Thyroid gland (tissue), 4 donors: ENCODE results near the gene LATS1. TPM values are rescaled to one million over a fixed set of nuclear protein-coding genes. Genes with fewer than 3 reads are reported as not detected.
"Not testable (repeated sequence)": the region's sequence is repeated elsewhere in the genome, so short reads cannot be mapped to it uniquely, and the experiment has no call there.

ENCODE experiments used
- DNase-seq, 2 donors: peaks; one replicate each; pipeline ENCODE4 v3.0.0-alpha.2; 2019
- H3K27ac ChIP-seq, 3 donors: fragments of 200-600 bp; sonication (generic); 1 replicate in 2 of 3; 2 replicates in 1 of 3; pipeline ENCODE4 v1.5.1; 2016 to 2019; ENCODE audit warnings: mild to moderate bottlenecking in 1 of 3, moderate library complexity in 1 of 3
- H3K27me3 ChIP-seq: fragments of 200-600 bp; sonication (generic); one replicate; pipeline ENCODE4 v1.5.1; 2019
- H3K36me3 ChIP-seq, 2 donors: fragments of 200-600 bp; sonication (generic); one replicate each; pipeline ENCODE4 v1.5.1; 2016 to 2019
- H3K4me1 ChIP-seq, 2 donors: fragments of 200-600 bp; sonication (generic); one replicate each; pipeline ENCODE4 v1.5.1; 2017 to 2019
- H3K4me3 ChIP-seq, 3 donors: fragments of 200-600 bp; sonication (generic); replicated peaks in 1 of 3; 1 replicate in 2 of 3; 2 replicates in 1 of 3; pipeline ENCODE4 v1.5.1; 2016; ENCODE audit warnings: mild to moderate bottlenecking in 1 of 3
- H3K9me3 ChIP-seq: fragments of 200-600 bp; sonication (generic); one replicate; pipeline ENCODE4 v1.5.1; 2017
- CTCF ChIP-seq, 6 experiments: fragments of 200-600 bp in 3 of 6; fragments of 450-650 bp in 3 of 6; sonication (generic) in 3 of 6; IDR thresholded peaks; one replicate each; pipeline ENCODE4 v1.5.1; 2016 to 2019; ENCODE audit warnings: antibody characterized with exemption in 6 of 6, mild to moderate bottlenecking in 2 of 6, inconsistent platforms in 1 of 6, moderate library complexity in 1 of 6
- POLR2A ChIP-seq, 2 donors: fragments of 450-650 bp; IDR thresholded peaks; one replicate each; pipeline ENCODE4 v1.6.1; 2017; ENCODE audit warnings: antibody characterized with exemption in 2 of 2, mild to moderate bottlenecking in 2 of 2, moderate library complexity in 1 of 2
- WGBS, 2 donors: methylation state at CpG; one replicate each; pipeline ENCODE4 v1.1.5; 2017; 5-methylcytosine and 5-hydroxymethylcytosine counted together
- intact Hi-C: fragments of 100-400 bp; cut with DNase I; formaldehyde crosslinking; loops from one replicate; pipeline ENCODE4 v1.15.1; 2023
- total RNA-seq, 4 donors: library from RNA; depleted of rRNA; stranded (reverse); fragments of >200 nt; gene quantifications; one replicate each; pipeline ENCODE4 v1.2.3, GENCODE V29; 2016

LATS1 gene
- total RNA-seq, 4 donors from 2014 or later, result 25.7 to 32.2 (median 30.0) TPM

GRCh38 chr6:149686230-149686629 lies 31.7 kb downstream of the LATS1 start:
- TF ChIP-seq CTCF (IDR thresholded peaks at IDR 0.05) (no peak), POLR2A (IDR thresholded peaks at IDR 0.05) (no peak)
- Histone ChIP-seq H3K27me3 (no peaks in the 10 kb centered on the region), H3K4me1 (no peaks in the 10 kb centered on the region), H3K4me3 (no peak overlapping the region), H3K9me3 (no peaks in the 10 kb centered on the region), H3K36me3 (peaks cover 0 to 12% of the 10 kb centered on the region in 2 donors), H3K27ac (no peak overlapping the region)
- WGBS, 2 donors, result 88 to 95% methylated on average over 7 of the region's 7 CpGs
- no peak for DNase-seq
- intact Hi-C loops, result no loop called here

DNA sequence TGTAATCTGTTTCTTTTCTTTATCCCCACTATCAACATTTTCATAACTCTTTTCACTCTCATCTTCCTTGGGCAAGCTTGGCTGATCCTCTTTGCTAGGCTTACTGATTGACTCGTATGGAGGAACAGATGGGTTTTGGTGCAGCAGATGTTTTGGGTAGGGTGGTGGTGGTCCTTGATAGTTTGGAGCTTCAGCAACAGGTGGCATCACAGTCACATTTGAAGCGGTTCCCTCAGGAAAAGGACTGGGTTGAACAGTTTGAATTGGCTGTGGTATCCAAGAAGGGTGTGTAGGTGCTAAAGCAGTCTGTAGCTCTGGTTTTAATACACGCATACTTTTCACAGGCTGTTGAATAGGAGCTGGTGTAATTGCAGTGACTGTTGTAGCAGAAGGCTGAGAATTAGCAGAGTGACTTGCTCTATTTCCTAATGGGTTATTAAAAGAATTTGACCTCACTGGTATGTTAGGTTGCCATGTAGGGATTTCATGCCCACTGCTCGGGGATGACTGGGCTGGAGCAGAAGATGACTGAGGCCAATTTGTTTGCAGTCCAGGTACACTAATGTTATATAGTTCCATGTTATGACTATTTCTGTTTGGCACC lies 34.5 kb downstream of the LATS1 start:
- H3K4me1 ChIP-seq, result no peaks in the 10 kb centered on the region
- DNase-seq, result no peak
- intact Hi-C loops, result no loop called here
- peaks cover 0 to 12% of the 10 kb centered on the region in 2 donors for H3K36me3 ChIP-seq
- 90 to 91% methylated on average over 4 of the region's 4 CpGs for WGBS, 2 donors
- no peak overlapping the region for H3K4me3 ChIP-seq
- TF ChIP-seq POLR2A (IDR thresholded peaks at IDR 0.05), result no peak
- TF ChIP-seq CTCF (IDR thresholded peaks at IDR 0.05), result no peak
- no peak overlapping the region for H3K27ac ChIP-seq
- no peaks in the 10 kb centered on the region for H3K27me3 ChIP-seq
- no peaks in the 10 kb centered on the region for H3K9me3 ChIP-seq

DNA sequence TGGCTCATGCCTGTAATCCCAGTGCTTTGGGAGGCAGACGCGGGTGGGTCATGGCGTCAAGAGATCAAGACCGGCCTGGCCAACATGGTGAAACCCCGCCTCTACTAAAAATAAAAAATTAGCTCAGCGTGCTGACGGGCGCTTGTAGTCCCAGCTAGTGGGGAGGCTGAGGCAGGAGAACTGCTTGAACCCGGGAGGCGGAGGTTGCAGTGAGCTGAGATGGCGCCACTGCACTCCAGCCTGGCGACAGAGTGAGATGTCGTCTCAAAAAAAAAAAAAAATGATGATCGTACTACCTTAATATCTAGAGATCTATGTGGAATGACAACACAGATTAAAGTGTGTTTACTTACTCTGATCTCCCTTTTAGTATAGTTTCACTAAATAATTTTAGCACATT lies 36.1 kb downstream of the LATS1 start:
- H3K4me3 ChIP-seq, H3K27ac ChIP-seq, H3K9me3 ChIP-seq, intact Hi-C loops, DNase-seq, H3K27me3 ChIP-seq, H3K4me1 ChIP-seq: not testable (repeated sequence)
- peaks cover 0 to 12% of the 10 kb centered on the region in 2 donors for H3K36me3 ChIP-seq
- WGBS, 2 donors, result 97% methylated on average over 14 of the region's 14 CpGs

- intact Hi-C loops, result no loop called here
- no peak for DNase-seq
- peaks cover 3 to 17% of the 10 kb centered on the region in 2 donors for H3K36me3 ChIP-seq
- H3K4me1 ChIP-seq, result no peaks in the 10 kb centered on the region
- no peak overlapping the region for H3K27ac ChIP-seq
- H3K9me3 ChIP-seq, result no peaks in the 10 kb centered on the region
- no peak overlapping the region for H3K4me3 ChIP-seq
- no peaks in the 10 kb centered on the region for H3K27me3 ChIP-seq
- TF ChIP-seq POLR2A (IDR thresholded peaks at IDR 0.05) (no peak), CTCF (IDR thresholded peaks at IDR 0.05) (no peak)
Measured at GRCh38 chr6:149681209-149681608, 36.7 kb downstream of the LATS1 start.

DNA sequence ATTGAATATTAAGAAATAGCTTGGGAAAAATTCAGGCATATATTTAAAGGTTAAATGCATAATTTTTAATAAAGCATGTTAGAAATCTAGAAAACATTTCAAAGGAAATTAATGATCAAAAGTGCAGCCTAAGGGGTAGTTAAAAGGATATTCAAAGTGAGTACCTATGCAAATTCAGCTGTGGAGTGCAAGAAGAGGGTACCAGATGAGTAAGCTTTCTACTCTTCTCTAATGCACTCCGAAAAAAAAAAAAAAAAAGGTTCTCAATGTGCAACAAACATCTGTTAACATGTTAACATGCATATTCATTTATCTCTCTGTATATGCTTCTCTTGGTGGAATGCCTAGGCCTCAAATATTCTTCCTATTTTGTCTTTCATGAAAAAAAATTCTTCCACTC lies 37.4 kb downstream of the LATS1 start:
- H3K27ac ChIP-seq, result no peak overlapping the region
- DNase-seq, result no peak
- no peaks in the 10 kb centered on the region for H3K27me3 ChIP-seq
- H3K36me3 ChIP-seq, result peaks cover 10 to 22% of the 10 kb centered on the region in 2 donors
- H3K4me1 ChIP-seq, result no peaks in the 10 kb centered on the region
- H3K4me3 ChIP-seq, result no peak overlapping the region
- intact Hi-C loops, result no loop called here
- WGBS, 2 donors, result 69 to 75% methylated on average over 1 of the region's 1 CpG
- TF ChIP-seq POLR2A (IDR thresholded peaks at IDR 0.05) (no peak), CTCF (IDR thresholded peaks at IDR 0.05) (no peak)
- H3K9me3 ChIP-seq, result no peaks in the 10 kb centered on the region

DNA sequence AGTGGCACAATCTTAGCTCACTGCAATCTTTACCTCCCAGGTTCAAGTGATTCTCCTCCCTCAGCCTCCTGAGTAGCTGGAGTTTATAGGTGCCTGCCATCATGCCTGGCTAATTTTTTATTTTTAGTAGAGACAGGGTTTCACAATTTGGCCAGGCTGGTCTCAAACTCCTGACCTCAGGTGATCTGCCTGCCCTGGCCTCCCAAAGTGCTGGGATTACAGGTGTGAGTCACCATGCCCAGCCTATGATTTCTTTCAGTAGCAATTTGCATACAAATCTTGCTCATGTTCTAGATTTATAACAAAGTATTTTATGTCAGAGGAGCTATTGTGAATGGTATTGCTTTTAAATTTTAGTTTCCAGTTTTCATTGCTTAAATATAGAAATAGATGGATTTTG lies 45.6 kb downstream of the LATS1 start:
- intact Hi-C loops, H3K4me1 ChIP-seq, H3K27me3 ChIP-seq, DNase-seq, H3K9me3 ChIP-seq, H3K4me3 ChIP-seq, H3K27ac ChIP-seq: not testable (repeated sequence)
- peaks cover 25 to 51% of the 10 kb centered on the region in 2 donors for H3K36me3 ChIP-seq
